Cardiac muscle cell (in vitro differentiated cells and primary cell): Measurements from ENCODE around the gene FLAD1. TPM values are rescaled to one million over a fixed set of nuclear protein-coding genes. Genes with fewer than 3 reads are reported as not detected.

Experiments
- DNase-seq, 2 donors: peaks; one replicate each; pipeline versions ENCODE4 v3.0.0 to v3.0.0-alpha.2; 2010 to 2017; ENCODE audit warnings: low read depth in 1 of 2, low spot score in 1 of 2
- H3K27ac ChIP-seq: fragments of 200-600 bp; sonication (generic); 2 replicates; pipeline ENCODE4 v1.5.1; 2016
- H3K27me3 ChIP-seq: fragments of 200-600 bp; sonication (generic); 2 replicates; pipeline ENCODE4 v1.6.0; 2016; ENCODE audit warnings: control low read depth
- H3K36me3 ChIP-seq: fragments of 200-600 bp; sonication (generic); 2 replicates; pipeline ENCODE4 v1.5.1; 2016; ENCODE audit warnings: control low read depth
- H3K4me1 ChIP-seq: fragments of 200-600 bp; sonication (generic); 2 replicates; pipeline ENCODE4 v1.8.1; 2017; ENCODE audit warnings: low read depth, mild to moderate bottlenecking, mixed run types
- H3K4me3 ChIP-seq: fragments of 200-600 bp; sonication (generic); 2 replicates; pipeline ENCODE4 v1.5.1; 2016; ENCODE audit warnings: mild to moderate bottlenecking
- H3K9me3 ChIP-seq: fragments of 200-600 bp; sonication (generic); 2 replicates; pipeline ENCODE4 v1.5.1; 2017; ENCODE audit warnings: low read depth, mild to moderate bottlenecking, control low read depth
- CTCF ChIP-seq: IDR thresholded peaks from 2 replicates; pipeline ENCODE4 v1.5.1; 2012; ENCODE audit warnings: low read depth, mild to moderate bottlenecking, low read length
- polyA plus RNA-seq: library from polyadenylated mRNA; unstranded; fragments of >200 nt; fragmentation: Nextera tagmentation; extraction: Ambion mirVana; gene quantifications from 2 replicates; pipeline ENCODE4 v1.2.1, GENCODE V29; 2016
- total RNA-seq: library from RNA; depleted of rRNA; stranded (reverse); fragments of >200 nt; gene quantifications from 2 replicates; pipeline ENCODE4 v1.2.3, GENCODE V29; 2016

The FLAD1 gene
- total and polyA plus RNA-seq, 2 experiments from 2014 or later: 34.3 to 60.8 TPM

- no peak for TF ChIP-seq CTCF
- Histone ChIP-seq H3K9me3 (no peaks in the 10 kb centered on the region), H3K27me3 (no peaks in the 10 kb centered on the region), H3K27ac (peak overlapping the region; percentile 3), H3K36me3 (peaks cover 2% of the 10 kb centered on the region), H3K4me1 (peaks cover 25% of the 10 kb centered on the region), H3K4me3 (no peak overlapping the region)
- DNase-seq: peak in 1 of 2 donors; percentile 69
Measured at GRCh38 chr1:154941333-154942013, 41.7 kb upstream of the FLAD1 start.

- Histone ChIP-seq H3K27me3 (no peaks in the 10 kb centered on the region), H3K4me1 (peaks cover 18% of the 10 kb centered on the region), H3K9me3 (no peaks in the 10 kb centered on the region), H3K4me3 (no peak overlapping the region), H3K36me3 (peaks cover 3% of the 10 kb centered on the region), H3K27ac (peak overlapping the region; percentile 64)
- DNase-seq: peak; percentile 39 to 56
- peak; percentile 81 for TF ChIP-seq CTCF
Measured at GRCh38 chr1:154943649-154944400, 39.3 kb upstream of the FLAD1 start.

GRCh38 chr1:154944401-154945159, 38.6 kb upstream of the FLAD1 start:
- Histone ChIP-seq H3K27ac (peak overlapping the region; percentile 64), H3K4me3 (no peak overlapping the region), H3K9me3 (no peaks in the 10 kb centered on the region), H3K4me1 (peaks cover 18% of the 10 kb centered on the region), H3K36me3 (peaks cover 3% of the 10 kb centered on the region), H3K27me3 (no peaks in the 10 kb centered on the region)
- no peak for TF ChIP-seq CTCF
- no peak for DNase-seq

GRCh38 chr1:154945160-154945961, 37.8 kb upstream of the FLAD1 start:
- peaks cover 3% of the 10 kb centered on the region for H3K36me3 ChIP-seq
- H3K4me1 ChIP-seq: peaks cover 18% of the 10 kb centered on the region
- H3K9me3 ChIP-seq: no peaks in the 10 kb centered on the region
- DNase-seq: no peak
- no peaks in the 10 kb centered on the region for H3K27me3 ChIP-seq
- no peak for TF ChIP-seq CTCF
- H3K27ac ChIP-seq: peak overlapping the region; percentile 64
- H3K4me3 ChIP-seq: no peak overlapping the region
